ENCODE data around the gene GART. TPM values are rescaled to one million over a fixed set of nuclear protein-coding genes. Genes with fewer than 3 reads are reported as not detected.

GART gene
- total RNA-seq, 1 experiment from 2014 or later, result 241 TPM

- Histone ChIP-seq H3K79me2 (ENCODE audit: insufficient read depth, low read length) (peaks cover 100% of the 10 kb centered on the region), H3K4me3 (replicated peaks in 1 of 2; ENCODE audit: low read depth in 1 of 2, low read length in 2 of 2) (no peak overlapping the region), H3K4me1 (ENCODE audit: control insufficient read depth in 1 of 2, insufficient read depth in 2 of 2, low read length in 2 of 2) (no peaks in the 10 kb centered on the region), H3K9me2 (ENCODE audit: insufficient read depth) (no peaks in the 10 kb centered on the region), H4K20me1 (ENCODE audit: insufficient read depth) (peaks cover 53% of the 10 kb centered on the region), H3K4me2 (ENCODE audit: low read length) (no peak overlapping the region), H2AFZ (ENCODE audit: low read depth, low read length, poor library complexity, severe bottlenecking) (no peak overlapping the region), H3K9ac (ENCODE audit: low read length) (no peak overlapping the region), H3K9me3 (ENCODE audit: control insufficient read depth in 1 of 2, insufficient read depth in 1 of 2, low read depth in 1 of 2, low read length in 2 of 2) (no peaks in the 10 kb centered on the region), H3K27ac (ENCODE audit: low read depth, low read length) (no peak overlapping the region), H3K27me3 (ENCODE audit: insufficient read depth, low read length) (no peaks in the 10 kb centered on the region), H3K36me3 (ENCODE audit: control insufficient read depth in 1 of 2, insufficient read depth in 2 of 2, low read length in 2 of 2) (peaks cover 77 to 85% of the 10 kb centered on the region in 2 experiments)
- ChIA-PET RAD21 (ENCODE audit: low non-redundant PET in 1 of 2, low total read pairs in 2 of 2, uncharacterized antibody in 2 of 2, unreplicated experiment in 2 of 2) (no interaction called here), POLR2A (no interaction called here), CTCF (no interaction called here)
- intact Hi-C loops (cut with micrococcal nuclease), result no loop called here
- DNase-seq (ENCODE audit: low read depth, low spot score) (no peak), ATAC-seq (no peak)
- TF ChIP-seq CTCF (IDR thresholded peaks at IDR 0.05 in 2 of 3, conservative IDR thresholded peaks at IDR 0.05 in 1 of 3; ENCODE audit: borderline replicate concordance in 1 of 3, insufficient read depth in 1 of 3, low read depth in 2 of 3, low read length in 2 of 3), result no peak
- TF ChIP-seq YY1 (IDR thresholded peaks at IDR 0.05; ENCODE audit: extremely low read depth, insufficient replicate concordance, low read depth, low read length), result no peak
- no peak for TF ChIP-seq ZFX (IDR thresholded peaks at IDR 0.05)
- TF ChIP-seq RAD21 (IDR thresholded peaks at IDR 0.05; ENCODE audit: low read depth), result no peak
- TF ChIP-seq SP1 (IDR thresholded peaks at IDR 0.05; ENCODE audit: low read depth), result no peak
- no peak for TF ChIP-seq TCF7L2 (IDR thresholded peaks at IDR 0.05; ENCODE audit: borderline replicate concordance, extremely low read depth, insufficient read depth, insufficient read length)
- TF ChIP-seq SRF (IDR thresholded peaks at IDR 0.05; ENCODE audit: low read depth), result no peak
- no TSS peak for BruUV-seq (replicated peaks)
Observed at GRCh38 chr21:33558777-33559421, 17.0 kb upstream of the GART start.

GRCh38 chr21:33557447-33557846, 15.5 kb upstream of the GART start:
- Histone ChIP-seq H3K4me3 (replicated peaks in 1 of 2; ENCODE audit: low read depth in 1 of 2, low read length in 2 of 2) (no peak overlapping the region), H3K4me1 (ENCODE audit: control insufficient read depth in 1 of 2, insufficient read depth in 2 of 2, low read length in 2 of 2) (no peaks in the 10 kb centered on the region), H3K27me3 (ENCODE audit: insufficient read depth, low read length) (no peaks in the 10 kb centered on the region), H3K9ac (ENCODE audit: low read length) (no peak overlapping the region), H3K27ac (ENCODE audit: low read depth, low read length) (no peak overlapping the region), H3K79me2 (ENCODE audit: insufficient read depth, low read length) (peaks cover 100% of the 10 kb centered on the region), H3K36me3 (ENCODE audit: control insufficient read depth in 1 of 2, insufficient read depth in 2 of 2, low read length in 2 of 2) (peaks cover 83 to 85% of the 10 kb centered on the region in 2 experiments), H4K20me1 (ENCODE audit: insufficient read depth) (peaks cover 63% of the 10 kb centered on the region), H3K9me2 (ENCODE audit: insufficient read depth) (no peaks in the 10 kb centered on the region), H2AFZ (ENCODE audit: low read depth, low read length, poor library complexity, severe bottlenecking) (no peak overlapping the region), H3K4me2 (ENCODE audit: low read length) (no peak overlapping the region), H3K9me3 (ENCODE audit: control insufficient read depth in 1 of 2, insufficient read depth in 1 of 2, low read depth in 1 of 2, low read length in 2 of 2) (no peaks in the 10 kb centered on the region)
- no TSS peak for BruUV-seq (replicated peaks)
- DNase-seq (ENCODE audit: low read depth, low spot score) (no peak), ATAC-seq (no peak)
- ChIA-PET CTCF (no interaction called here), RAD21 (ENCODE audit: low non-redundant PET in 1 of 2, low total read pairs in 2 of 2, uncharacterized antibody in 2 of 2, unreplicated experiment in 2 of 2) (no interaction called here), POLR2A (interaction anchor here (0.6 to 1.1 kb wide), 2 partner anchors 17 to 134 kb away, joined by 3 read pairs; no protein-coding TSS in a partner anchor)
- TF ChIP-seq TCF7L2 (IDR thresholded peaks at IDR 0.05; ENCODE audit: borderline replicate concordance, extremely low read depth, insufficient read depth, insufficient read length) (no peak), CTCF (IDR thresholded peaks at IDR 0.05 in 2 of 3, conservative IDR thresholded peaks at IDR 0.05 in 1 of 3; ENCODE audit: borderline replicate concordance in 1 of 3, insufficient read depth in 1 of 3, low read depth in 2 of 3, low read length in 2 of 3) (no peak), MAX (IDR thresholded peaks at IDR 0.05) (no peak), ATF3 (IDR thresholded peaks at IDR 0.05) (no peak), POLR2A (IDR thresholded peaks at IDR 0.05; ENCODE audit: borderline replicate concordance, extremely low read depth, insufficient read depth, insufficient read length) (no peak)
- intact Hi-C loops (cut with micrococcal nuclease), result no loop called here

All from HCT116 (cell line).